ENCODE measurements around the gene TRIM75. TPM values are rescaled to one million over a fixed set of nuclear protein-coding genes. Genes with fewer than 3 reads are reported as not detected.
A peak's percentile ranks its signal among the peaks of the same experiment; 100 is the strongest.

Gene TRIM75
- total and polyA plus RNA-seq, 2 of the 13 experiments (the other 11 are each of a cell fraction or from before 2014, with no cell fraction given): not detected

DNA sequence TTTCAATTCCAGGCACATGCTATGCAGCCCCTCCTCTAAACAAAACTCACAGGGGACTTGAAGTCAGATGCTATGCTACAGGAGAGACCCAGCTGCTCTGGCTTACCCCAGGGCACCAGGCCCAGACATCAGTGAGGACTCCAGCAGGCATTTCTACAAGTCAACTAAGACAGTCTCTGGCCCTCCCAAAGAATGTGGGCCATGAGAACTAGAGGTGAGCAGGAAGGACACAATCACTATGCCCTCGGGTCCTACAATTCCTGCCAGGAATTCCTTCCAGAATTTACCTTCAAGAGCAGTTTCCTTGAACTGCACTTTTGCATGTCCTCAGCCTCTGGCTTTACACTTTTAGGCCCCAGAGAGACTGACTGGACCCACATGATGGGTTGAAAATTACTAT lies 41.6 kb downstream of the TRIM75 start (continued):
- TF ChIP-seq, protein P1, sequence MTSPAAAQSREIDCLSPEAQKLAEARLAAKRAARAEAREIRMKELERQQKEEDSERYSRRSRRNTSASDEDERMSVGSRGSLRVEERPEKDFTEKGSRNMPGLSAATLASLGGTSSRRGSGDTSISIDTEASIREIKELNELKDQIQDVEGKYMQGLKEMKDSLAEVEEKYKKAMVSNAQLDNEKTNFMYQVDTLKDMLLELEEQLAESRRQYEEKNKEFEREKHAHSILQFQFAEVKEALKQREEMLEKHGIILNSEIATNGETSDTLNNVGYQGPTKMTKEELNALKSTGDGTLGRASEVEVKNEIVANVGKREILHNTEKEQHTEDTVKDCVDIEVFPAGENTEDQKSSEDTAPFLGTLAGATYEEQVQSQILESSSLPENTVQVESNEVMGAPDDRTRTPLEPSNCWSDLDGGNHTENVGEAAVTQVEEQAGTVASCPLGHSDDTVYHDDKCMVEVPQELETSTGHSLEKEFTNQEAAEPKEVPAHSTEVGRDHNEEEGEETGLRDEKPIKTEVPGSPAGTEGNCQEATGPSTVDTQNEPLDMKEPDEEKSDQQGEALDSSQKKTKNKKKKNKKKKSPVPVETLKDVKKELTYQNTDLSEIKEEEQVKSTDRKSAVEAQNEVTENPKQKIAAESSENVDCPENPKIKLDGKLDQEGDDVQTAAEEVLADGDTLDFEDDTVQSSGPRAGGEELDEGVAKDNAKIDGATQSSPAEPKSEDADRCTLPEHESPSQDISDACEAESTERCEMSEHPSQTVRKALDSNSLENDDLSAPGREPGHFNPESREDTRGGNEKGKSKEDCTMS (CRISPR knock-in tag; conservative IDR thresholded peaks at IDR 0.05): no peak
- TF ChIP-seq ZNF232 (CRISPR knock-in tag; IDR thresholded peaks at IDR 0.05; ENCODE audit: borderline replicate concordance): no peak
- TF ChIP-seq ZSCAN9 (CRISPR knock-in tag; IDR thresholded peaks at IDR 0.05; ENCODE audit: borderline replicate concordance): no peak
- TF ChIP-seq CAMTA2 (CRISPR knock-in tag; IDR thresholded peaks at IDR 0.05; ENCODE audit: borderline replicate concordance): no peak
- TF ChIP-seq RBM22 (optimal IDR thresholded peaks at IDR 0.05; ENCODE audit: low read length): no peak

GRCh38 chr4:165096776-165097175 lies 43.1 kb downstream of the TRIM75 start:
- peak; percentile 8 for DNase-seq (ENCODE audit: low spot score)
- Histone ChIP-seq H4K20me1 (ENCODE audit: insufficient read depth, low read length) (no peaks in the 10 kb centered on the region), H3K4me1 (ENCODE audit: insufficient read depth, low read length) (no peaks in the 10 kb centered on the region), H3K79me2 (ENCODE audit: insufficient read depth, low read length) (no peaks in the 10 kb centered on the region), H3K27me3 (ENCODE audit: control insufficient read depth in 1 of 2, insufficient read depth in 2 of 2, low read length in 2 of 2) (no peaks in the 10 kb centered on the region), H3K9me3 (ENCODE audit: low read length) (no peaks in the 10 kb centered on the region), H3K27ac (ENCODE audit: extremely low read length, insufficient read depth, low read length) (no peak overlapping the region), H3K4me2 (ENCODE audit: low read depth, low read length) (no peak overlapping the region), H2AFZ (ENCODE audit: low read length) (no peak overlapping the region), H3K36me3 (replicated peaks in 1 of 2; ENCODE audit: control insufficient read depth in 1 of 2, insufficient read depth in 2 of 2, low read length in 2 of 2) (peaks cover 4 to 13% of the 10 kb centered on the region in 2 experiments; a peak in 2 of 5 replicates), H3K9ac (ENCODE audit: insufficient read depth, low read depth, low read length) (no peak overlapping the region), H3K4me3 (replicated peaks in 1 of 3; ENCODE audit: insufficient read depth in 1 of 3, low read depth in 2 of 3, low read length in 3 of 3) (no peak overlapping the region)
- in situ Hi-C loops (cut with HindIII; ENCODE audit: extremely low pct_ligation_motif_present, low pct_unique_long_range_greater_than_20kb) (no loop called here), intact Hi-C loops (cut with micrococcal nuclease; ENCODE audit: unreplicated experiment) (loop anchor here (1.0 to 2.0 kb wide), 3 partner anchors 158 to 328 kb away; no protein-coding TSS in a partner anchor)
- FAIRE-seq: peak; percentile 58
- POLR2A ChIA-PET: interaction anchor here (1.2 kb wide), 1 partner anchor 16 kb away, joined by 4 read pairs; the partner anchor contains the start of gene TMEM192
- WGBS (ENCODE audit: low lambda C conversion rate): 93% methylated on average over 2 of the region's 2 CpGs
- peak; percentile 52; the same call in 2 of the 3 replicates for ATAC-seq
- CTCF ChIA-PET (ENCODE audit: low intra/inter-chr PET ratio, low total read pairs): interaction anchor here (0.6 to 1.5 kb wide), 2 partner anchors 159 to 317 kb away, joined by 3 to 6 read pairs; no protein-coding TSS in a partner anchor
- TF ChIP-seq, protein P2, sequence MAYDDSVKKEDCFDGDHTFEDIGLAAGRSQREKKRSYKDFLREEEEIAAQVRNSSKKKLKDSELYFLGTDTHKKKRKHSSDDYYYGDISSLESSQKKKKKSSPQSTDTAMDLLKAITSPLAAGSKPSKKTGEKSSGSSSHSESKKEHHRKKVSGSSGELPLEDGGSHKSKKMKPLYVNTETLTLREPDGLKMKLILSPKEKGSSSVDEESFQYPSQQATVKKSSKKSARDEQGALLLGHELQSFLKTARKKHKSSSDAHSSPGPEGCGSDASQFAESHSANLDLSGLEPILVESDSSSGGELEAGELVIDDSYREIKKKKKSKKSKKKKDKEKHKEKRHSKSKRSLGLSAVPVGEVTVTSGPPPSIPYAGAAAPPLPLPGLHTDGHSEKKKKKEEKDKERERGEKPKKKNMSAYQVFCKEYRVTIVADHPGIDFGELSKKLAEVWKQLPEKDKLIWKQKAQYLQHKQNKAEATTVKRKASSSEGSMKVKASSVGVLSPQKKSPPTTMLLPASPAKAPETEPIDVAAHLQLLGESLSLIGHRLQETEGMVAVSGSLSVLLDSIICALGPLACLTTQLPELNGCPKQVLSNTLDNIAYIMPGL (CRISPR knock-in tag; IDR thresholded peaks at IDR 0.05; ENCODE audit: borderline replicate concordance in 1 of 2, low read depth in 1 of 2): no peak
- TF ChIP-seq, protein P3, sequence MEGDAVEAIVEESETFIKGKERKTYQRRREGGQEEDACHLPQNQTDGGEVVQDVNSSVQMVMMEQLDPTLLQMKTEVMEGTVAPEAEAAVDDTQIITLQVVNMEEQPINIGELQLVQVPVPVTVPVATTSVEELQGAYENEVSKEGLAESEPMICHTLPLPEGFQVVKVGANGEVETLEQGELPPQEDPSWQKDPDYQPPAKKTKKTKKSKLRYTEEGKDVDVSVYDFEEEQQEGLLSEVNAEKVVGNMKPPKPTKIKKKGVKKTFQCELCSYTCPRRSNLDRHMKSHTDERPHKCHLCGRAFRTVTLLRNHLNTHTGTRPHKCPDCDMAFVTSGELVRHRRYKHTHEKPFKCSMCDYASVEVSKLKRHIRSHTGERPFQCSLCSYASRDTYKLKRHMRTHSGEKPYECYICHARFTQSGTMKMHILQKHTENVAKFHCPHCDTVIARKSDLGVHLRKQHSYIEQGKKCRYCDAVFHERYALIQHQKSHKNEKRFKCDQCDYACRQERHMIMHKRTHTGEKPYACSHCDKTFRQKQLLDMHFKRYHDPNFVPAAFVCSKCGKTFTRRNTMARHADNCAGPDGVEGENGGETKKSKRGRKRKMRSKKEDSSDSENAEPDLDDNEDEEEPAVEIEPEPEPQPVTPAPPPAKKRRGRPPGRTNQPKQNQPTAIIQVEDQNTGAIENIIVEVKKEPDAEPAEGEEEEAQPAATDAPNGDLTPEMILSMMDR (CRISPR knock-in tag; IDR thresholded peaks at IDR 0.05): peak; percentile 48
- TF ChIP-seq STAG1 (CRISPR knock-in tag; IDR thresholded peaks at IDR 0.05) (peak; percentile 37), SOX5 (CRISPR knock-in tag; IDR thresholded peaks at IDR 0.05; ENCODE audit: borderline replicate concordance) (no peak)
- no TSS peak for BruUV-seq (replicated peaks)
